Lung (tissue), 12 donors: ENCODE measurements around the gene NBAS. TPM values are rescaled to one million over a fixed set of nuclear protein-coding genes. Genes with fewer than 3 reads are reported as not detected.

Experiments
- ATAC-seq: fragments of 200-7000 bp; cut with Tn5 transposase; one replicate; pipeline ENCODE4 v1.9.1; 2020; ENCODE audit warnings: moderate number of reproducible peaks; ENCODE audit not compliant: insufficient read depth, low FRiP score
- DNase-seq, 3 donors: peaks; one replicate each; pipeline ENCODE4 v3.0.0-alpha.2; 2013 to 2017
- H3K27ac ChIP-seq, 2 donors: one replicate each; pipeline ENCODE4 v1.5.1; 2013; ENCODE audit warnings: mild to moderate bottlenecking in 2 of 2, moderate library complexity in 2 of 2, control low read depth in 1 of 2, inconsistent platforms in 1 of 2, low read depth in 1 of 2, low read length in 1 of 2
- H3K27me3 ChIP-seq, 3 donors: one replicate each; pipeline ENCODE4 v1.5.1; 2013; ENCODE audit warnings: low read length in 2 of 3; ENCODE audit not compliant: control insufficient read depth in 3 of 3, insufficient read depth in 3 of 3
- H3K36me3 ChIP-seq, 4 donors: one replicate each; pipeline ENCODE4 v1.5.1; 2013; ENCODE audit warnings: low read length in 4 of 4, mild to moderate bottlenecking in 1 of 4, moderate library complexity in 1 of 4; ENCODE audit not compliant: control insufficient read depth in 4 of 4, insufficient read depth in 4 of 4
- H3K4me1 ChIP-seq, 5 donors: one replicate each; pipeline ENCODE4 v1.5.1; 2013; ENCODE audit warnings: low read length in 5 of 5, mild to moderate bottlenecking in 2 of 5, moderate library complexity in 1 of 5; ENCODE audit not compliant: control insufficient read depth in 5 of 5, insufficient read depth in 5 of 5
- H3K4me3 ChIP-seq: one replicate; pipeline ENCODE4 v1.5.1; 2013; ENCODE audit warnings: mild to moderate bottlenecking, control low read depth, moderate library complexity
- H3K9ac ChIP-seq, 2 donors: one replicate each; pipeline ENCODE4 v1.5.1; 2013; ENCODE audit warnings: low read length in 2 of 2, control low read depth in 1 of 2; ENCODE audit not compliant: insufficient read depth in 1 of 2
- H3K9me3 ChIP-seq, 4 donors: one replicate each; pipeline ENCODE4 v1.5.1; 2013; ENCODE audit warnings: low read length in 3 of 4, mild to moderate bottlenecking in 1 of 4, moderate library complexity in 1 of 4; ENCODE audit not compliant: control insufficient read depth in 4 of 4, insufficient read depth in 3 of 4
- WGBS, 2 donors: extraction: QIAGEN DNeasy Blood & Tissue Kit; methylation state at CpG; one replicate each; pipeline ENCODE4 v1.1.7; 2013; 5-methylcytosine and 5-hydroxymethylcytosine counted together
- polyA plus RNA-seq, 2 donors: library from polyadenylated mRNA; stranded (reverse); fragments of 200-250 nt; gene quantifications; one replicate each; pipeline ENCODE4 v1.2.1, GENCODE V29; 2013
- total RNA-seq, 2 donors: library from RNA; depleted of rRNA in 1 of 2; stranded (reverse); fragments of >200 nt in 1 of 2; gene quantifications; one replicate each; pipeline ENCODE4 v1.2.1, GENCODE V29; 2014 to 2021
- TF ChIP-seq, protein P1 (sequence below): IDR thresholded peaks from 2 replicates; pipeline ENCODE4 v1.5.1; 2012; ENCODE audit warnings: mild to moderate bottlenecking; ENCODE audit errors: control extremely low read depth, extremely low read depth
- donor health status: control.
- donor health status: control.
- donor health status: Bipolar disorder and iron deficiency.
- donor health status: healthy.
- donor health status: DM: yes; HTN: yes; CAD: no.

Gene NBAS
- total and polyA plus RNA-seq, 4 donors = 15.6 to 61.3 (median 35.4) TPM

DNA sequence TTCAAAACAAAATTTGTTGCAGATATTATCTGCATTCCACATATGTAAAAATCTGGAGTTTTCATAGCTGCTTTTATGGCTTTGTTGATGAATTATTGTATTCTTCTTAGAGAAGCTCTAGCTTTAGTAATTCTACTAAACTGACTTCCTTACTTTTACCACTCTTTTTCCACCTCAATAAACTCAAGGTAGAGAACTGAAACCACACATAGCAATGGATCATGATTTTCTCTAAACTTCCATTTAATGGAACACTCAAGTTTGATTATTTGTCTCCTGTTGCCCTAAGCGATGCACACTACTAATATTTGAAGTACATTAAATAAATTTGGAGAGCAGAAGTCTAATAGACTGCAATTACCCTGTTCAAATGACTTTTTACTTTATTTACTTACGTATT lies 192.0 kb downstream of the NBAS start:
- TF ChIP-seq, protein P1, sequence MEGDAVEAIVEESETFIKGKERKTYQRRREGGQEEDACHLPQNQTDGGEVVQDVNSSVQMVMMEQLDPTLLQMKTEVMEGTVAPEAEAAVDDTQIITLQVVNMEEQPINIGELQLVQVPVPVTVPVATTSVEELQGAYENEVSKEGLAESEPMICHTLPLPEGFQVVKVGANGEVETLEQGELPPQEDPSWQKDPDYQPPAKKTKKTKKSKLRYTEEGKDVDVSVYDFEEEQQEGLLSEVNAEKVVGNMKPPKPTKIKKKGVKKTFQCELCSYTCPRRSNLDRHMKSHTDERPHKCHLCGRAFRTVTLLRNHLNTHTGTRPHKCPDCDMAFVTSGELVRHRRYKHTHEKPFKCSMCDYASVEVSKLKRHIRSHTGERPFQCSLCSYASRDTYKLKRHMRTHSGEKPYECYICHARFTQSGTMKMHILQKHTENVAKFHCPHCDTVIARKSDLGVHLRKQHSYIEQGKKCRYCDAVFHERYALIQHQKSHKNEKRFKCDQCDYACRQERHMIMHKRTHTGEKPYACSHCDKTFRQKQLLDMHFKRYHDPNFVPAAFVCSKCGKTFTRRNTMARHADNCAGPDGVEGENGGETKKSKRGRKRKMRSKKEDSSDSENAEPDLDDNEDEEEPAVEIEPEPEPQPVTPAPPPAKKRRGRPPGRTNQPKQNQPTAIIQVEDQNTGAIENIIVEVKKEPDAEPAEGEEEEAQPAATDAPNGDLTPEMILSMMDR = no peak
- Histone ChIP-seq H3K9me3 (no peaks in the 10 kb centered on the region), H3K4me1 (no peaks in the 10 kb centered on the region), H3K9ac (no peak overlapping the region), H3K4me3 (no peak overlapping the region), H3K36me3 (peaks cover 0 to 18% (median 4%) of the 10 kb centered on the region in 4 donors), H3K27me3 (no peaks in the 10 kb centered on the region), H3K27ac (no peak overlapping the region)
- no peak for ATAC-seq
- 95 to 96% methylated on average over 2 of the region's 2 CpGs for WGBS, 2 donors
- DNase-seq = no peak

DNA sequence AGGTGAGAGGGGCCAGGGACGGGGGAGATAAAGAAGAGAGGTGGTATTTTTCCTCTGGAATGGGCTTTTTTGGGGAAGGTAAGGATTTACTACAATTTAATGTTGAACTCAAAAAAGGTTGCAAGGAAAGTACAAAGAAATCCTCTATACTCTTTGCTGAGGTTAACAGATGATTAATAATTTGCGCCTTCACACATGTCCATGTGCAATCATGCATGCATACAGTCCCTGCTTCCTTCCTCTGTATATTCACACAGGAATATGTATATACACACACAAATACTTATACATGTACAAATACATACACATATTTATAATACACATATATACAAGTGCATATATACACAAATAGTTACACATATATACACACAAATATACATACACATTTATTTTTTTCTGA lies 193.4 kb downstream of the NBAS start:
- WGBS, 2 donors = 91 to 97% methylated on average over 2 of the region's 2 CpGs
- Histone ChIP-seq H3K27ac (no peak overlapping the region), H3K9ac (no peak overlapping the region), H3K4me1 (no peaks in the 10 kb centered on the region), H3K36me3 (peaks cover 0 to 18% (median 4%) of the 10 kb centered on the region in 4 donors), H3K4me3 (no peak overlapping the region), H3K9me3 (no peaks in the 10 kb centered on the region), H3K27me3 (no peaks in the 10 kb centered on the region)
- no peak for ATAC-seq
- TF ChIP-seq, protein P1 = no peak
- no peak for DNase-seq

DNA sequence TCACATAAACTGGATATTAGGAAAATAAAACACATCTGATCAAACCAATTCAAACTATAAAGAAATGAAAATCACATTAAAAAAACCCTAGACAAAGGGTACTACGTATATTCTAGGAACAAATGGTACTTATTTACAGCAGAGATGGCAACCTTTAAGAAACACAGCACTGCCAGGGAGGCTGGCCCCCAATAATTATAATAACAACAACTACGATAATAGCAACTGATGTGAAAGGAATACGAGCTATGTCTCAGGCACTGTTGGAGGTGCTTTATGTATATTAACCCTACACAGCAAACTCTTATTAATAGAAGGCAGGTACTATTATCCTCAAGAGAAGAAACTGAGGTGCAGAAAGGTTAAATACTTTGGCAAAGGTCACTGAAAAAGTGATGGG lies 193.9 kb downstream of the NBAS start:
- WGBS, 2 donors = 95 to 96% methylated on average over 3 of the region's 3 CpGs
- DNase-seq = no peak

More for the DNA sequence above, 193.9 kb downstream of the NBAS start:
- no peak for ATAC-seq
- no peak overlapping the region for H3K4me3 ChIP-seq
- peaks cover 0 to 18% (median 4%) of the 10 kb centered on the region in 4 donors for H3K36me3 ChIP-seq
- no peaks in the 10 kb centered on the region for H3K9me3 ChIP-seq
- H3K4me1 ChIP-seq = no peaks in the 10 kb centered on the region
- TF ChIP-seq, protein P1 = no peak
- H3K27me3 ChIP-seq = no peaks in the 10 kb centered on the region
- H3K27ac ChIP-seq = no peak overlapping the region
- H3K9ac ChIP-seq = no peak overlapping the region
